Endothelial cell of umbilical vein (primary cell): ENCODE data around the gene VWA7. TPM values are rescaled to one million over a fixed set of nuclear protein-coding genes. Genes with fewer than 3 reads are reported as not detected.

Experiments used
- BruUV-seq: library from RNA; stranded (reverse); fragments of 400-500 nt; replicated peaks from 2 replicates; lab custom pipeline; 2021; lab: Mats Ljungman, UMichigan
- CTCF ChIA-PET: fragments of 300-600, 350-600 bp; sonication (Branson Sonifier 250); formaldehyde crosslinking; loops from one replicate; lab custom pipeline; 2021; ENCODE audit warnings: antibody characterized with exemption, inconsistent platforms; lab: Charles Lee
- POLR2A ChIA-PET: fragments of 300-600, 350-600 bp; sonication (Branson Sonifier 250); formaldehyde crosslinking; loops from one replicate; lab custom pipeline; 2021; ENCODE audit warnings: antibody characterized with exemption, inconsistent platforms; lab: Charles Lee
- DNase-seq: peaks from one replicate; pipeline ENCODE4 v3.0.0-alpha.2; 2011; ENCODE audit warnings: low read depth, low spot score
- FAIRE-seq: peaks from 2 replicates; lab custom pipeline; 2011; peaks lifted over from hg19 to GRCh38; lab: Jason Lieb, UNC
- H2AFZ ChIP-seq: 2 replicates; pipeline ENCODE4 v1.6.0; 2012; ENCODE audit warnings: low read depth, low read length, control low read depth, inconsistent platforms
- H3K27ac ChIP-seq: 2 replicates; pipeline ENCODE4 v1.5.1; 2011; ENCODE audit warnings: low read depth, mild to moderate bottlenecking, control low read depth, low read length, moderate library complexity; ENCODE audit not compliant: insufficient read depth
- H3K27me3 ChIP-seq, 2 experiments: 2 replicates each; pipeline versions ENCODE4 v1.6.0 to v1.6.1; 2011; ENCODE audit warnings: low read length in 2 of 2, mixed read lengths in 1 of 2; ENCODE audit not compliant: control insufficient read depth in 2 of 2, insufficient read depth in 2 of 2
- H3K36me3 ChIP-seq, 2 experiments: 2 replicates in 1 of 2; 3 replicates in 1 of 2; pipeline ENCODE4 v1.5.1; 2011; ENCODE audit warnings: low read length in 2 of 2, mild to moderate bottlenecking in 1 of 2, moderate library complexity in 1 of 2; ENCODE audit not compliant: control insufficient read depth in 2 of 2, insufficient read depth in 2 of 2; ENCODE audit errors: extremely low read depth in 1 of 2
- H3K4me1 ChIP-seq: 3 replicates; pipeline ENCODE4 v1.5.1; 2011; ENCODE audit warnings: mild to moderate bottlenecking, low read length; ENCODE audit not compliant: control insufficient read depth, insufficient read depth; ENCODE audit errors: extremely low read depth
- H3K4me2 ChIP-seq: 2 replicates; pipeline ENCODE4 v1.6.1; 2011; ENCODE audit warnings: low read length, control low read depth, mixed read lengths; ENCODE audit not compliant: insufficient read depth
- H3K4me3 ChIP-seq, 3 experiments: fragments of 200-600 bp in 1 of 3; sonication (generic), shearing (Covaris generic) in 1 of 3; replicated peaks in 1 of 3; 2 replicates each; pipeline ENCODE4 v1.5.1; 2011 to 2016; ENCODE audit warnings: control low read depth in 3 of 3, low read length in 3 of 3, mild to moderate bottlenecking in 2 of 3, inconsistent platforms in 1 of 3, low read depth in 1 of 3, moderate library complexity in 1 of 3; ENCODE audit not compliant: insufficient read depth in 1 of 3
- H3K79me2 ChIP-seq: 2 replicates; pipeline ENCODE4 v1.6.0; 2012; ENCODE audit warnings: low read length, inconsistent platforms; ENCODE audit not compliant: control insufficient read depth, insufficient read depth
- H3K9ac ChIP-seq: replicated peaks from 2 replicates; pipeline ENCODE3; 2011; ENCODE audit warnings: low read length, control low read depth; ENCODE audit not compliant: insufficient read depth; ENCODE audit errors: extremely low read depth
- H3K9me1 ChIP-seq: replicated peaks from 3 replicates; pipeline ENCODE4 v1.6.0; 2011; ENCODE audit warnings: mild to moderate bottlenecking, low read length; ENCODE audit not compliant: control insufficient read depth, insufficient read depth; ENCODE audit errors: extremely low read depth
- H3K9me3 ChIP-seq: replicated peaks from 2 replicates; pipeline ENCODE4 v1.5.1; 2012; ENCODE audit warnings: low read length, inconsistent platforms; ENCODE audit not compliant: control insufficient read depth, insufficient read depth
- H4K20me1 ChIP-seq: replicated peaks from 2 replicates; pipeline ENCODE3; 2011; ENCODE audit warnings: mild to moderate bottlenecking, low read length; ENCODE audit not compliant: control insufficient read depth, insufficient read depth; ENCODE audit errors: extremely low read depth
- CTCF ChIP-seq, 2 donors: IDR thresholded peaks; 1 replicate in 1 of 2; 2 replicates in 1 of 2; pipeline ENCODE4 v1.5.1; 2011; ENCODE audit warnings: low read length in 2 of 2, mild to moderate bottlenecking in 2 of 2, moderate library complexity in 2 of 2, control low read depth in 1 of 2, inconsistent platforms in 1 of 2, low read depth in 1 of 2; ENCODE audit not compliant: insufficient read depth in 1 of 2; ENCODE audit errors: extremely low read depth in 1 of 2
- FOS ChIP-seq: IDR thresholded peaks from 2 replicates; pipeline ENCODE4 v1.6.1; 2011; ENCODE audit warnings: mild to moderate bottlenecking, low read length, moderate library complexity, borderline replicate concordance; ENCODE audit not compliant: insufficient read depth
- JUN ChIP-seq: IDR thresholded peaks from 2 replicates; pipeline ENCODE4 v1.6.1; 2011; ENCODE audit warnings: borderline replicate concordance, low read depth; ENCODE audit not compliant: insufficient read length, insufficient read depth
- POLR2A ChIP-seq: IDR thresholded peaks from 2 replicates; pipeline ENCODE4 v1.6.1; 2012; ENCODE audit warnings: low read depth, mild to moderate bottlenecking, control low read depth, low read length
- dilution Hi-C: fragments of 300-500 bp; cut with MboI; formaldehyde crosslinking; loops from one replicate; pipeline ENCODE4 v1.15.0; 2019; ENCODE audit warnings: low sequenced_read_pairs; ENCODE audit not compliant: extremely low pct_ligation_motif_present
- intact Hi-C: fragments of 100-400 bp; cut with micrococcal nuclease; formaldehyde crosslinking; loops from one replicate; pipeline ENCODE4 v1.10.0; 2022
- polyA plus RNA-seq, 4 experiments: library from polyadenylated mRNA; depleted of rRNA in 3 of 4; stranded (reverse) in 3 of 4; unstranded in 1 of 4; fragments of >200 nt; gene quantifications; 2 replicates each; pipeline versions ENCODE4 v1.2.1 to v1.2.3, GENCODE V29; 2011 to 2012; ENCODE audit warnings: missing spikeins in 1 of 4
- total RNA-seq: library from RNA; stranded (reverse); gene quantifications from 2 replicates; pipeline ENCODE4 v1.2.3, GENCODE V29; 2021

Gene VWA7
- total and polyA plus RNA-seq, 2 donors (not counting 3 experiments of a cell fraction or from before 2014, with no cell fraction given): 0.11 to 0.51 TPM

- DNase-seq (peak; percentile 71), FAIRE-seq (peak; percentile 92)
- intact Hi-C loops (loop anchor here (1.0 to 10.0 kb wide), 2 partner anchors 92 to 190 kb away; partner anchors contain the start of genes ATP6V1G2, DDX39B, HSPA1B and NFKBIL1), dilution Hi-C loops (no loop called here)
- ChIA-PET CTCF (interaction anchor here (1.5 to 6.0 kb wide), 3 partner anchors 10 to 95 kb away, joined by 3 to 55 read pairs (median 8); no protein-coding TSS in a partner anchor), POLR2A (interaction anchor here (0.6 to 1.5 kb wide), 3 partner anchors 37 to 95 kb away, joined by 4 to 6 read pairs (median 4); partner anchors contain the start of gene HSPA1B)
- Histone ChIP-seq H3K27me3 (no peaks in the 10 kb centered on the region), H3K4me3 (peak overlapping the region; percentile 86 to 98 (median 96)), H3K27ac (peak overlapping the region; percentile 94), H3K79me2 (peaks cover 40% of the 10 kb centered on the region), H3K9ac (peak overlapping the region; percentile 96), H3K9me3 (no peaks in the 10 kb centered on the region), H3K4me1 (peaks cover 42% of the 10 kb centered on the region), H2AFZ (no peak overlapping the region), H3K36me3 (peaks cover 16 to 23% of the 10 kb centered on the region in 2 experiments), H3K9me1 (no peaks in the 10 kb centered on the region), H4K20me1 (no peaks in the 10 kb centered on the region), H3K4me2 (peak overlapping the region; percentile 93)
- TSS peak; percentile 6 for BruUV-seq
- peak; percentile 94 for TF ChIP-seq JUN
- TF ChIP-seq FOS: peak; percentile 91
- no peak for TF ChIP-seq POLR2A
- no peak for TF ChIP-seq CTCF (IDR thresholded peaks at IDR 0.05; ENCODE audit: extremely low read depth in 1 of 2, insufficient read depth in 1 of 2, low read depth in 1 of 2, low read length in 2 of 2)
These were observed 42.2 kb downstream of the VWA7 start for GRCh38 chr6:31734821-31735406.
